IPS DF 6.9 (cell line): ENCODE measurements around the gene GTF2B.
"Not testable (repeated sequence)": the region's sequence is repeated elsewhere in the genome, so short reads cannot be mapped to it uniquely, and the experiment has no call there.

Experiments used
- DNase-seq: peaks from one replicate; pipeline ENCODE4 v3.0.0-alpha.2; 2013; ENCODE audit warnings: low read depth, low spot score
- H3K27ac ChIP-seq: one replicate; pipeline ENCODE4 v1.5.1; 2013; ENCODE audit warnings: low read length, control low read depth
- H3K27me3 ChIP-seq: 2 replicates; pipeline ENCODE4 v1.6.1; 2013; ENCODE audit warnings: mild to moderate bottlenecking, low read length; ENCODE audit not compliant: control insufficient read depth, insufficient read depth
- H3K36me3 ChIP-seq: 2 replicates; pipeline ENCODE4 v1.6.1; 2013; ENCODE audit warnings: low read length; ENCODE audit not compliant: control insufficient read depth, insufficient read depth
- H3K4me1 ChIP-seq: 2 replicates; pipeline ENCODE4 v1.6.1; 2013; ENCODE audit warnings: low read length; ENCODE audit not compliant: control insufficient read depth, insufficient read depth
- H3K4me3 ChIP-seq: 2 replicates; pipeline ENCODE4 v1.5.1; 2013; ENCODE audit warnings: mild to moderate bottlenecking, low read length
- H3K9me3 ChIP-seq: 2 replicates; pipeline ENCODE4 v1.6.1; 2013; ENCODE audit warnings: low read length, inconsistent platforms; ENCODE audit not compliant: control insufficient read depth, insufficient read depth
- WGBS: extraction: QIAGEN DNeasy Blood & Tissue Kit; methylation state at CpG from one replicate; pipeline ENCODE4 v1.1.7; 2013; ENCODE audit warnings: mixed read lengths, missing lambda C conversion rate; ENCODE audit not compliant: insufficient read length, insufficient coverage; 5-methylcytosine and 5-hydroxymethylcytosine counted together

The GTF2B gene

GRCh38 chr1:88885933-88886332, 5.4 kb downstream of the GTF2B start:
- Histone ChIP-seq H3K27me3 (no peaks in the 10 kb centered on the region), H3K9me3 (no peaks in the 10 kb centered on the region), H3K36me3 (no peaks in the 10 kb centered on the region; the same call in 1 of the 2 replicates), H3K4me1 (no peaks in the 10 kb centered on the region; the same call in 1 of the 2 replicates), H3K4me3 (no peak overlapping the region), H3K27ac (no peak overlapping the region)
- no CpG with 5 or more reads among the region's 3 CpGs for WGBS
- no peak for DNase-seq

- H3K27ac ChIP-seq, result no peak overlapping the region
- WGBS, result no CpG with 5 or more reads among the region's 3 CpGs
- no peaks in the 10 kb centered on the region for H3K27me3 ChIP-seq
- H3K36me3 ChIP-seq, result no peaks in the 10 kb centered on the region; the same call in 1 of the 2 replicates
- no peaks in the 10 kb centered on the region for H3K4me1 ChIP-seq
- H3K4me3 ChIP-seq, result no peak overlapping the region
- no peaks in the 10 kb centered on the region for H3K9me3 ChIP-seq
- DNase-seq, result no peak
Measured at GRCh38 chr1:88883156-88883555, 8.2 kb downstream of the GTF2B start.

- WGBS, result no CpG with 5 or more reads among the region's 8 CpGs
- H3K4me1 ChIP-seq, H3K27me3 ChIP-seq, H3K36me3 ChIP-seq, H3K27ac ChIP-seq, H3K9me3 ChIP-seq, DNase-seq, H3K4me3 ChIP-seq: not testable (repeated sequence)
Measured at GRCh38 chr1:88880717-88881116, 10.7 kb downstream of the GTF2B start.

- no peaks in the 10 kb centered on the region for H3K27me3 ChIP-seq
- no peak for DNase-seq
- no CpG with 5 or more reads among the region's 4 CpGs for WGBS
- H3K4me1 ChIP-seq, result no peaks in the 10 kb centered on the region
- H3K36me3 ChIP-seq, result no peaks in the 10 kb centered on the region; the same call in 1 of the 2 replicates
- no peaks in the 10 kb centered on the region; the same call in 1 of the 2 replicates for H3K9me3 ChIP-seq
- no peak overlapping the region for H3K4me3 ChIP-seq
- no peak overlapping the region for H3K27ac ChIP-seq
Measured at GRCh38 chr1:88878731-88879130, 12.6 kb downstream of the GTF2B start.

GRCh38 chr1:88877911-88878310, 13.5 kb downstream of the GTF2B start:
- H3K9me3 ChIP-seq, result no peaks in the 10 kb centered on the region; the same call in 1 of the 2 replicates
- H3K4me3 ChIP-seq, result no peak overlapping the region
- no peak overlapping the region for H3K27ac ChIP-seq
- no peaks in the 10 kb centered on the region for H3K4me1 ChIP-seq
- no CpG with 5 or more reads among the region's 9 CpGs for WGBS
- H3K36me3 ChIP-seq, result no peaks in the 10 kb centered on the region; the same call in 1 of the 2 replicates
- DNase-seq, result no peak
- H3K27me3 ChIP-seq, result no peaks in the 10 kb centered on the region

GRCh38 chr1:88877382-88877825, 14.0 kb downstream of the GTF2B start:
- no peak overlapping the region for H3K4me3 ChIP-seq
- no peaks in the 10 kb centered on the region; the same call in 1 of the 2 replicates for H3K9me3 ChIP-seq
- WGBS, result no CpG with 5 or more reads among the region's 6 CpGs
- H3K4me1 ChIP-seq, result no peaks in the 10 kb centered on the region
- no peaks in the 10 kb centered on the region; the same call in 1 of the 2 replicates for H3K36me3 ChIP-seq
- no peaks in the 10 kb centered on the region for H3K27me3 ChIP-seq
- no peak for DNase-seq
- H3K27ac ChIP-seq, result no peak overlapping the region

GRCh38 chr1:88876573-88877365, 14.6 kb downstream of the GTF2B start:
- no peaks in the 10 kb centered on the region; the same call in 1 of the 2 replicates for H3K36me3 ChIP-seq
- H3K9me3 ChIP-seq, result no peaks in the 10 kb centered on the region; the same call in 1 of the 2 replicates
- H3K4me3 ChIP-seq, result no peak overlapping the region
- DNase-seq, result no peak
- H3K27me3 ChIP-seq, result no peaks in the 10 kb centered on the region
- no peak overlapping the region for H3K27ac ChIP-seq
- H3K4me1 ChIP-seq, result no peaks in the 10 kb centered on the region
- WGBS, result no CpG with 5 or more reads among the region's 5 CpGs

GRCh38 chr1:88875595-88875994, 15.8 kb downstream of the GTF2B start:
- Histone ChIP-seq H3K27ac (no peak overlapping the region), H3K9me3 (no peaks in the 10 kb centered on the region; the same call in 1 of the 2 replicates), H3K27me3 (no peaks in the 10 kb centered on the region), H3K4me3 (no peak overlapping the region), H3K36me3 (no peaks in the 10 kb centered on the region), H3K4me1 (no peaks in the 10 kb centered on the region)
- WGBS, result 100% methylated on average over 1 of the region's 4 CpGs
- no peak for DNase-seq

GRCh38 chr1:88873737-88874349, 17.5 kb downstream of the GTF2B start:
- DNase-seq, result no peak
- Histone ChIP-seq H3K9me3 (no peaks in the 10 kb centered on the region; the same call in 1 of the 2 replicates), H3K27ac (no peak overlapping the region), H3K36me3 (no peaks in the 10 kb centered on the region), H3K4me3 (no peak overlapping the region), H3K27me3 (no peaks in the 10 kb centered on the region), H3K4me1 (no peaks in the 10 kb centered on the region)
- WGBS, result no CpG with 5 or more reads among the region's 5 CpGs

- H3K4me3 ChIP-seq, H3K4me1 ChIP-seq, H3K27ac ChIP-seq, H3K9me3 ChIP-seq, DNase-seq, H3K27me3 ChIP-seq, H3K36me3 ChIP-seq: not testable (repeated sequence)
- no CpG with 5 or more reads among the region's 14 CpGs for WGBS
Measured at GRCh38 chr1:88869644-88870043, 21.7 kb downstream of the GTF2B start.
